ENCODE measurements around the gene RAD51B. TPM values are rescaled to one million over a fixed set of nuclear protein-coding genes. Genes with fewer than 3 reads are reported as not detected.

The RAD51B gene
- total RNA-seq, 2 experiments from 2014 or later, result 27.4 to 31.6 TPM

- no peaks in the 10 kb centered on the region for H3K27me3 Mint-ChIP-seq
- no peak for DNase-seq
- no peaks in the 10 kb centered on the region for H3K9me3 Mint-ChIP-seq
- no peak overlapping the region for H3K4me3 Mint-ChIP-seq
- H3K36me3 Mint-ChIP-seq, result peaks cover 2% of the 10 kb centered on the region
- no peaks in the 10 kb centered on the region for H3K4me1 Mint-ChIP-seq
- H3K27ac Mint-ChIP-seq, result no peak overlapping the region
Observed at GRCh38 chr14:68571928-68572525, 752.4 kb downstream of the RAD51B start.

- peaks cover 2% of the 10 kb centered on the region for H3K36me3 Mint-ChIP-seq
- no peak overlapping the region for H3K27ac Mint-ChIP-seq
- no peak overlapping the region for H3K4me3 Mint-ChIP-seq
- no peaks in the 10 kb centered on the region for H3K4me1 Mint-ChIP-seq
- no peaks in the 10 kb centered on the region for H3K9me3 Mint-ChIP-seq
- no peaks in the 10 kb centered on the region for H3K27me3 Mint-ChIP-seq
- DNase-seq, result no peak
Observed at GRCh38 chr14:68573126-68573525, 753.5 kb downstream of the RAD51B start.

- H3K27me3 Mint-ChIP-seq, result no peaks in the 10 kb centered on the region
Observed at GRCh38 chr14:68573722-68574121, 754.1 kb downstream of the RAD51B start.

GRCh38 chr14:68574461-68574860, 754.9 kb downstream of the RAD51B start:
- H3K9me3 Mint-ChIP-seq, result no peaks in the 10 kb centered on the region
- no peak overlapping the region for H3K27ac Mint-ChIP-seq
- H3K36me3 Mint-ChIP-seq, result no peaks in the 10 kb centered on the region
- H3K27me3 Mint-ChIP-seq, result no peaks in the 10 kb centered on the region
- H3K4me1 Mint-ChIP-seq, result no peaks in the 10 kb centered on the region
- DNase-seq, result no peak
- H3K4me3 Mint-ChIP-seq, result no peak overlapping the region

More at GRCh38 chr14:68573722-68574121, 754.1 kb downstream of the RAD51B start:
- no peaks in the 10 kb centered on the region for H3K4me1 Mint-ChIP-seq
- H3K36me3 Mint-ChIP-seq, result peaks cover under 1% of the 10 kb centered on the region
- H3K27ac Mint-ChIP-seq, result no peak overlapping the region
- no peak overlapping the region for H3K4me3 Mint-ChIP-seq
- no peak for DNase-seq
- H3K9me3 Mint-ChIP-seq, result no peaks in the 10 kb centered on the region

- H3K27me3 Mint-ChIP-seq, result no peaks in the 10 kb centered on the region
- no peaks in the 10 kb centered on the region for H3K36me3 Mint-ChIP-seq
- no peaks in the 10 kb centered on the region for H3K9me3 Mint-ChIP-seq
- H3K4me3 Mint-ChIP-seq, result no peak overlapping the region
- H3K4me1 Mint-ChIP-seq, result no peaks in the 10 kb centered on the region
- DNase-seq, result no peak
- H3K27ac Mint-ChIP-seq, result no peak overlapping the region
Observed at GRCh38 chr14:68574906-68575305, 755.3 kb downstream of the RAD51B start.

- Mint-ChIP-seq H3K4me3 (no peak overlapping the region), H3K36me3 (no peaks in the 10 kb centered on the region), H3K27ac (no peak overlapping the region), H3K27me3 (no peaks in the 10 kb centered on the region), H3K4me1 (no peaks in the 10 kb centered on the region), H3K9me3 (no peaks in the 10 kb centered on the region)
- DNase-seq, result no peak
Observed at GRCh38 chr14:68575426-68575825, 755.8 kb downstream of the RAD51B start.

GRCh38 chr14:68576031-68576430, 756.5 kb downstream of the RAD51B start:
- no peak overlapping the region for H3K27ac Mint-ChIP-seq
- DNase-seq, result no peak
- no peaks in the 10 kb centered on the region for H3K9me3 Mint-ChIP-seq
- H3K4me1 Mint-ChIP-seq, result no peaks in the 10 kb centered on the region
- H3K27me3 Mint-ChIP-seq, result no peaks in the 10 kb centered on the region
- no peak overlapping the region for H3K4me3 Mint-ChIP-seq
- no peaks in the 10 kb centered on the region for H3K36me3 Mint-ChIP-seq

GRCh38 chr14:68576496-68577244, 757.1 kb downstream of the RAD51B start:
- Mint-ChIP-seq H3K4me1 (no peaks in the 10 kb centered on the region), H3K27ac (no peak overlapping the region), H3K36me3 (no peaks in the 10 kb centered on the region)

GRCh38 chr14:68577802-68578541, 758.4 kb downstream of the RAD51B start:
- no peaks in the 10 kb centered on the region for H3K36me3 Mint-ChIP-seq
- H3K9me3 Mint-ChIP-seq, result peaks cover 1% of the 10 kb centered on the region
- H3K27me3 Mint-ChIP-seq, result no peaks in the 10 kb centered on the region
- no peak overlapping the region for H3K27ac Mint-ChIP-seq
- no peak for DNase-seq
- no peak overlapping the region for H3K4me3 Mint-ChIP-seq
- H3K4me1 Mint-ChIP-seq, result no peaks in the 10 kb centered on the region

More at GRCh38 chr14:68576496-68577244, 757.1 kb downstream of the RAD51B start:
- Mint-ChIP-seq H3K4me3 (no peak overlapping the region), H3K9me3 (no peaks in the 10 kb centered on the region), H3K27me3 (no peaks in the 10 kb centered on the region)
- no peak for DNase-seq

GRCh38 chr14:68578597-68578996, 759.0 kb downstream of the RAD51B start:
- Mint-ChIP-seq H3K9me3 (peaks cover 1% of the 10 kb centered on the region), H3K27me3 (no peaks in the 10 kb centered on the region), H3K4me1 (no peaks in the 10 kb centered on the region)

GRCh38 chr14:68580096-68580645, 760.6 kb downstream of the RAD51B start:
- Mint-ChIP-seq H3K9me3 (peaks cover 1% of the 10 kb centered on the region), H3K27ac (no peak overlapping the region), H3K36me3 (no peaks in the 10 kb centered on the region), H3K27me3 (no peaks in the 10 kb centered on the region), H3K4me3 (no peak overlapping the region), H3K4me1 (no peaks in the 10 kb centered on the region)
- no peak for DNase-seq

More at GRCh38 chr14:68578597-68578996, 759.0 kb downstream of the RAD51B start:
- Mint-ChIP-seq H3K4me3 (no peak overlapping the region), H3K36me3 (no peaks in the 10 kb centered on the region), H3K27ac (no peak overlapping the region)
- DNase-seq, result no peak

GRCh38 chr14:68580671-68581070, 761.1 kb downstream of the RAD51B start:
- no peaks in the 10 kb centered on the region for H3K36me3 Mint-ChIP-seq
- no peak overlapping the region for H3K4me3 Mint-ChIP-seq
- H3K27ac Mint-ChIP-seq, result no peak overlapping the region
- no peaks in the 10 kb centered on the region for H3K27me3 Mint-ChIP-seq
- H3K4me1 Mint-ChIP-seq, result no peaks in the 10 kb centered on the region
- no peak for DNase-seq
- peaks cover 1% of the 10 kb centered on the region for H3K9me3 Mint-ChIP-seq

- no peaks in the 10 kb centered on the region for H3K4me1 Mint-ChIP-seq
- DNase-seq, result no peak
- no peak overlapping the region for H3K4me3 Mint-ChIP-seq
- no peaks in the 10 kb centered on the region for H3K27me3 Mint-ChIP-seq
- no peaks in the 10 kb centered on the region for H3K36me3 Mint-ChIP-seq
- H3K27ac Mint-ChIP-seq, result no peak overlapping the region
- peaks cover 1% of the 10 kb centered on the region for H3K9me3 Mint-ChIP-seq
Observed at GRCh38 chr14:68583548-68584280, 764.1 kb downstream of the RAD51B start.

- H3K27ac Mint-ChIP-seq, result no peak overlapping the region
- peaks cover 1% of the 10 kb centered on the region for H3K9me3 Mint-ChIP-seq
- H3K4me3 Mint-ChIP-seq, result no peak overlapping the region
- H3K36me3 Mint-ChIP-seq, result no peaks in the 10 kb centered on the region
- H3K4me1 Mint-ChIP-seq, result peaks cover under 1% of the 10 kb centered on the region
- H3K27me3 Mint-ChIP-seq, result no peaks in the 10 kb centered on the region
- DNase-seq, result no peak
Observed at GRCh38 chr14:68584786-68585185, 765.2 kb downstream of the RAD51B start.
